Thymus (tissue), 11 donors: Measurements from ENCODE around the gene IDE. TPM values are rescaled to one million over a fixed set of nuclear protein-coding genes. Genes with fewer than 3 reads are reported as not detected.
"Not testable (repeated sequence)": the region's sequence is repeated elsewhere in the genome, so short reads cannot be mapped to it uniquely, and the experiment has no call there.

Experiments used
- DNase-seq, 9 donors: peaks; one replicate each; pipeline ENCODE4 v3.0.0-alpha.2; 2013; ENCODE audit warnings: low spot score in 9 of 9, low read depth in 6 of 9, missing footprints in 1 of 9
- H3K27ac ChIP-seq, 2 donors: one replicate each; pipeline ENCODE4 v1.5.1; 2013; ENCODE audit warnings: control low read depth in 1 of 2, low read depth in 1 of 2, low read length in 1 of 2, mild to moderate bottlenecking in 1 of 2, moderate library complexity in 1 of 2
- H3K27me3 ChIP-seq, 2 donors: one replicate each; pipeline ENCODE4 v1.5.1; 2013; ENCODE audit warnings: low read length in 1 of 2; ENCODE audit not compliant: control insufficient read depth in 2 of 2, insufficient read depth in 1 of 2
- H3K36me3 ChIP-seq, 2 donors: one replicate each; pipeline ENCODE4 v1.5.1; 2013; ENCODE audit warnings: low read length in 1 of 2, mild to moderate bottlenecking in 1 of 2, moderate library complexity in 1 of 2; ENCODE audit not compliant: control insufficient read depth in 2 of 2, insufficient read depth in 2 of 2
- H3K4me1 ChIP-seq, 2 donors: one replicate each; pipeline ENCODE4 v1.5.1; 2013; ENCODE audit warnings: low read length in 2 of 2; ENCODE audit not compliant: control insufficient read depth in 2 of 2, insufficient read depth in 2 of 2
- H3K4me3 ChIP-seq, 2 donors: one replicate each; pipeline ENCODE4 v1.5.1; 2013; ENCODE audit warnings: low read length in 2 of 2, control low read depth in 1 of 2, mild to moderate bottlenecking in 1 of 2
- H3K9me3 ChIP-seq, 2 donors: one replicate each; pipeline ENCODE4 v1.5.1; 2013; ENCODE audit warnings: low read length in 1 of 2, mild to moderate bottlenecking in 1 of 2; ENCODE audit not compliant: control insufficient read depth in 2 of 2, insufficient read depth in 1 of 2
- WGBS: extraction: QIAGEN DNeasy Blood & Tissue Kit; methylation state at CpG from one replicate; pipeline ENCODE4 v1.1.7; 2013; 5-methylcytosine and 5-hydroxymethylcytosine counted together
- polyA plus RNA-seq: library from polyadenylated mRNA; stranded (reverse); fragments of 200-250 nt; gene quantifications from one replicate; pipeline ENCODE4 v1.2.3, GENCODE V29; 2013
- total RNA-seq: library from RNA; stranded (reverse); fragments of 120-200 nt; gene quantifications from one replicate; pipeline ENCODE4 v1.2.4, GENCODE V29; 2013
- donor health status: healthy.

The IDE gene
- total and polyA plus RNA-seq, 2 donors: 14.8 to 15.9 TPM

- WGBS: 83% methylated on average over 8 of the region's 8 CpGs
- Histone ChIP-seq H3K27ac (no peak overlapping the region), H3K4me1 (peaks cover 2 to 15% of the 10 kb centered on the region in 2 donors)
Measured at GRCh38 chr10:92572362-92573090, 1.4 kb downstream of the IDE start.

GRCh38 chr10:92571649-92572048 is 2.2 kb downstream of the IDE start:
- no peak for DNase-seq
- Histone ChIP-seq H3K4me1 (peaks cover 2 to 15% of the 10 kb centered on the region in 2 donors), H3K27ac (no peak overlapping the region), H3K9me3 (no peaks in the 10 kb centered on the region), H3K27me3 (peaks cover 0 to 4% of the 10 kb centered on the region in 2 donors), H3K36me3 (peaks cover 0 to 2% of the 10 kb centered on the region in 2 donors), H3K4me3 (no peak overlapping the region)
- 100% methylated on average over 2 of the region's 2 CpGs for WGBS

More at GRCh38 chr10:92572362-92573090, 1.4 kb downstream of the IDE start:
- peak overlapping the region; percentile 77 to 97 for H3K4me3 ChIP-seq
- H3K36me3 ChIP-seq: peaks cover 0 to 2% of the 10 kb centered on the region in 2 donors
- no peak for DNase-seq
- H3K27me3 ChIP-seq: peaks cover 0 to 4% of the 10 kb centered on the region in 2 donors
- H3K9me3 ChIP-seq: no peaks in the 10 kb centered on the region

- H3K27me3 ChIP-seq, H3K4me3 ChIP-seq, DNase-seq, H3K27ac ChIP-seq, H3K36me3 ChIP-seq, H3K9me3 ChIP-seq: not testable (repeated sequence)
- 97% methylated on average over 5 of the region's 5 CpGs for WGBS
- H3K4me1 ChIP-seq: peaks cover 0 to 12% of the 10 kb centered on the region in 2 donors
Measured at GRCh38 chr10:92569663-92570062, 4.2 kb downstream of the IDE start.

GRCh38 chr10:92569071-92569470 is 4.8 kb downstream of the IDE start:
- Histone ChIP-seq H3K27ac (no peak overlapping the region), H3K4me3 (no peak overlapping the region), H3K9me3 (no peaks in the 10 kb centered on the region), H3K27me3 (peaks cover 0 to 4% of the 10 kb centered on the region in 2 donors), H3K4me1 (peaks cover 0 to 9% of the 10 kb centered on the region in 2 donors), H3K36me3 (peaks cover 2 to 10% of the 10 kb centered on the region in 2 donors)
- 94% methylated on average over 2 of the region's 2 CpGs for WGBS
- DNase-seq: no peak

- Histone ChIP-seq H3K36me3 (peaks cover 5 to 10% of the 10 kb centered on the region in 2 donors), H3K27ac (no peak overlapping the region), H3K27me3 (peaks cover 0 to under 1% of the 10 kb centered on the region in 2 donors), H3K9me3 (no peaks in the 10 kb centered on the region), H3K4me3 (no peak overlapping the region), H3K4me1 (peaks cover 0 to 8% of the 10 kb centered on the region in 2 donors)
- 97% methylated on average over 4 of the region's 4 CpGs for WGBS
- no peak for DNase-seq
Measured at GRCh38 chr10:92567952-92568600, 5.8 kb downstream of the IDE start.

- H3K4me3 ChIP-seq: no peak overlapping the region
- no peak overlapping the region for H3K27ac ChIP-seq
- H3K36me3 ChIP-seq: peaks cover 10% of the 10 kb centered on the region in 2 donors
- no peaks in the 10 kb centered on the region for H3K4me1 ChIP-seq
- DNase-seq: no peak
- H3K9me3 ChIP-seq: no peaks in the 10 kb centered on the region
- no peaks in the 10 kb centered on the region for H3K27me3 ChIP-seq
Measured at GRCh38 chr10:92562424-92562823, 11.5 kb downstream of the IDE start.

GRCh38 chr10:92559046-92559445 is 14.8 kb downstream of the IDE start:
- no peak overlapping the region for H3K27ac ChIP-seq
- no peak for DNase-seq
- 99% methylated on average over 4 of the region's 4 CpGs for WGBS
- no peaks in the 10 kb centered on the region for H3K4me1 ChIP-seq
- H3K27me3 ChIP-seq: no peaks in the 10 kb centered on the region
- H3K4me3 ChIP-seq: no peak overlapping the region
- peaks cover 7 to 23% of the 10 kb centered on the region in 2 donors for H3K36me3 ChIP-seq
- H3K9me3 ChIP-seq: peaks cover 3 to 4% of the 10 kb centered on the region in 2 donors

GRCh38 chr10:92553959-92554358 is 19.9 kb downstream of the IDE start:
- 97% methylated on average over 2 of the region's 2 CpGs for WGBS
- H3K36me3 ChIP-seq: peaks cover 9 to 18% of the 10 kb centered on the region in 2 donors
- no peak for DNase-seq
- H3K4me3 ChIP-seq: no peak overlapping the region
- H3K4me1 ChIP-seq: no peaks in the 10 kb centered on the region
- H3K27ac ChIP-seq: no peak overlapping the region
- H3K9me3 ChIP-seq: peaks cover 3 to 5% of the 10 kb centered on the region in 2 donors
- H3K27me3 ChIP-seq: no peaks in the 10 kb centered on the region

GRCh38 chr10:92552310-92552709 is 21.6 kb downstream of the IDE start:
- DNase-seq: no peak
- H3K36me3 ChIP-seq: peaks cover 9 to 20% of the 10 kb centered on the region in 2 donors
- no peaks in the 10 kb centered on the region for H3K27me3 ChIP-seq
- no peak overlapping the region for H3K4me3 ChIP-seq
- WGBS: 98% methylated on average over 5 of the region's 5 CpGs
- H3K4me1 ChIP-seq: no peaks in the 10 kb centered on the region
- H3K9me3 ChIP-seq: peaks cover 3 to 5% of the 10 kb centered on the region in 2 donors
- H3K27ac ChIP-seq: no peak overlapping the region
